ENCODE results near the gene TRAPPC10. TPM values are rescaled to one million over a fixed set of nuclear protein-coding genes. Genes with fewer than 3 reads are reported as not detected.

Gene TRAPPC10
- total and polyA plus RNA-seq, 9 of the 15 experiments (the other 6 are each of a cell fraction or from before 2014, with no cell fraction given) = 1.1 to 33.8 (median 24.3) TPM

DNA sequence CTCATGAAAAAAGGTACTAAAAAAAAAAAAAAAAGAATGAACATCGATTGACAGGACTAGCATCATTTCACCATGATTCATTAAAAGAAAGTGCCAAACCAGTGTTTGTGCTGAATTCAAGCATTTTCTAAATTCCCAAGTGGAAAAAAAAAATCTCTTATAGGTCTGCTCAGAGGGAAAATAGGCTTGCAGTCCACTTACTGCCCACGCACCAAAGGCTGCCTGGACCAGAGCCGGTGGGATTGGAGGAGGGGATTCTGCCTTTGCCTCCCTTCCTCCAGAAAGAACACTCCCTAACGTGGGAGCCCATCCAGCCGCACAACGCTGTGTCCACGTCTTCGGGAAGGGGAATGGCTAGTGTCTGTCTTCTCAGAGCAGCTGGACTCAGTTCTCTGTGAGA lies 5.5 kb upstream of the TRAPPC10 start:
- POLR2A ChIA-PET = interaction anchor here (1.0 kb wide), 1 partner anchor 13 kb away, joined by 3 read pairs; no protein-coding TSS in a partner anchor
- Histone ChIP-seq H3K27me3 (ENCODE audit: control insufficient read depth in 2 of 2, insufficient read depth in 2 of 2, low read length in 2 of 2) (0 out of 5 replicates have a peak, but pooled peaks cover 0 to 4% of the 10 kb centered on the region in 2 experiments), H3K36me3 (ENCODE audit: control insufficient read depth, insufficient read depth, low read length) (no peaks in the 10 kb centered on the region), H3K9me3 (replicated peaks; ENCODE audit: control insufficient read depth, insufficient read depth, low read depth, low read length) (no peaks in the 10 kb centered on the region), H3K9me1 (ENCODE audit: control insufficient read depth, insufficient read depth, low read length) (no peaks in the 10 kb centered on the region), H3K4me2 (ENCODE audit: insufficient read depth, low read length) (no peak overlapping the region), H3K79me2 (ENCODE audit: control insufficient read depth, insufficient read depth, low read length) (peaks cover 13% of the 10 kb centered on the region; the same call in 2 of the 3 replicates), H2AFZ (ENCODE audit: low read depth, low read length) (no peak overlapping the region), H3K27ac (ENCODE audit: extremely low read depth, low read depth, low read length) (no peak overlapping the region), H3K4me1 (replicated peaks in 1 of 2; ENCODE audit: control insufficient read depth in 2 of 2, insufficient read depth in 2 of 2, low read length in 2 of 2) (peaks cover 16 to 19% of the 10 kb centered on the region in 2 experiments), H3K9ac (ENCODE audit: insufficient read depth in 1 of 2, low read depth in 2 of 2, low read length in 2 of 2) (no peak overlapping the region), H3K4me3 (no peak overlapping the region), H4K20me1 (replicated peaks; ENCODE audit: control insufficient read depth, insufficient read depth, low read length) (no peaks in the 10 kb centered on the region)
- no peak for DNase-seq (ENCODE audit: extremely low read depth in 1 of 4, low spot score in 3 of 4)
- WGBS (ENCODE audit: insufficient coverage, low coverage, missing lambda C conversion rate) = 54% methylated on average over 8 of the region's 8 CpGs
- intact Hi-C loops (cut with micrococcal nuclease) = no loop called here
- ATAC-seq = no peak
- BruUV-seq (replicated peaks) = no TSS peak
- in situ Hi-C loops (cut with MboI) = no loop called here
- CTCF ChIA-PET (ENCODE audit: low intra/inter-chr PET ratio) = no interaction called here
- FAIRE-seq = no peak
- no peak for TF ChIP-seq SRSF9 (IDR thresholded peaks at IDR 0.05; ENCODE audit: borderline replicate concordance, low read depth, low read length)
- TF ChIP-seq, protein P1, sequence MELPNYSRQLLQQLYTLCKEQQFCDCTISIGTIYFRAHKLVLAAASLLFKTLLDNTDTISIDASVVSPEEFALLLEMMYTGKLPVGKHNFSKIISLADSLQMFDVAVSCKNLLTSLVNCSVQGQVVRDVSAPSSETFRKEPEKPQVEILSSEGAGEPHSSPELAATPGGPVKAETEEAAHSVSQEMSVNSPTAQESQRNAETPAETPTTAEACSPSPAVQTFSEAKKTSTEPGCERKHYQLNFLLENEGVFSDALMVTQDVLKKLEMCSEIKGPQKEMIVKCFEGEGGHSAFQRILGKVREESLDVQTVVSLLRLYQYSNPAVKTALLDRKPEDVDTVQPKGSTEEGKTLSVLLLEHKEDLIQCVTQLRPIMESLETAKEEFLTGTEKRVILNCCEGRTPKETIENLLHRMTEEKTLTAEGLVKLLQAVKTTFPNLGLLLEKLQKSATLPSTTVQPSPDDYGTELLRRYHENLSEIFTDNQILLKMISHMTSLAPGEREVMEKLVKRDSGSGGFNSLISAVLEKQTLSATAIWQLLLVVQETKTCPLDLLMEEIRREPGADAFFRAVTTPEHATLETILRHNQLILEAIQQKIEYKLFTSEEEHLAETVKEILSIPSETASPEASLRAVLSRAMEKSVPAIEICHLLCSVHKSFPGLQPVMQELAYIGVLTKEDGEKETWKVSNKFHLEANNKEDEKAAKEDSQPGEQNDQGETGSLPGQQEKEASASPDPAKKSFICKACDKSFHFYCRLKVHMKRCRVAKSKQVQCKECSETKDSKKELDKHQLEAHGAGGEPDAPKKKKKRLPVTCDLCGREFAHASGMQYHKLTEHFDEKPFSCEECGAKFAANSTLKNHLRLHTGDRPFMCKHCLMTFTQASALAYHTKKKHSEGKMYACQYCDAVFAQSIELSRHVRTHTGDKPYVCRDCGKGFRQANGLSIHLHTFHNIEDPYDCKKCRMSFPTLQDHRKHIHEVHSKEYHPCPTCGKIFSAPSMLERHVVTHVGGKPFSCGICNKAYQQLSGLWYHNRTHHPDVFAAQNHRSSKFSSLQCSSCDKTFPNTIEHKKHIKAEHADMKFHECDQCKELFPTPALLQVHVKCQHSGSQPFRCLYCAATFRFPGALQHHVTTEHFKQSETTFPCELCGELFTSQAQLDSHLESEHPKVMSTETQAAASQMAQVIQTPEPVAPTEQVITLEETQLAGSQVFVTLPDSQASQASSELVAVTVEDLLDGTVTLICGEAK (IDR thresholded peaks at IDR 0.05) = no peak
- TF ChIP-seq, protein P1 (CRISPR knock-in tag; IDR thresholded peaks at IDR 0.05) = no peak
- TF ChIP-seq, protein P2, sequence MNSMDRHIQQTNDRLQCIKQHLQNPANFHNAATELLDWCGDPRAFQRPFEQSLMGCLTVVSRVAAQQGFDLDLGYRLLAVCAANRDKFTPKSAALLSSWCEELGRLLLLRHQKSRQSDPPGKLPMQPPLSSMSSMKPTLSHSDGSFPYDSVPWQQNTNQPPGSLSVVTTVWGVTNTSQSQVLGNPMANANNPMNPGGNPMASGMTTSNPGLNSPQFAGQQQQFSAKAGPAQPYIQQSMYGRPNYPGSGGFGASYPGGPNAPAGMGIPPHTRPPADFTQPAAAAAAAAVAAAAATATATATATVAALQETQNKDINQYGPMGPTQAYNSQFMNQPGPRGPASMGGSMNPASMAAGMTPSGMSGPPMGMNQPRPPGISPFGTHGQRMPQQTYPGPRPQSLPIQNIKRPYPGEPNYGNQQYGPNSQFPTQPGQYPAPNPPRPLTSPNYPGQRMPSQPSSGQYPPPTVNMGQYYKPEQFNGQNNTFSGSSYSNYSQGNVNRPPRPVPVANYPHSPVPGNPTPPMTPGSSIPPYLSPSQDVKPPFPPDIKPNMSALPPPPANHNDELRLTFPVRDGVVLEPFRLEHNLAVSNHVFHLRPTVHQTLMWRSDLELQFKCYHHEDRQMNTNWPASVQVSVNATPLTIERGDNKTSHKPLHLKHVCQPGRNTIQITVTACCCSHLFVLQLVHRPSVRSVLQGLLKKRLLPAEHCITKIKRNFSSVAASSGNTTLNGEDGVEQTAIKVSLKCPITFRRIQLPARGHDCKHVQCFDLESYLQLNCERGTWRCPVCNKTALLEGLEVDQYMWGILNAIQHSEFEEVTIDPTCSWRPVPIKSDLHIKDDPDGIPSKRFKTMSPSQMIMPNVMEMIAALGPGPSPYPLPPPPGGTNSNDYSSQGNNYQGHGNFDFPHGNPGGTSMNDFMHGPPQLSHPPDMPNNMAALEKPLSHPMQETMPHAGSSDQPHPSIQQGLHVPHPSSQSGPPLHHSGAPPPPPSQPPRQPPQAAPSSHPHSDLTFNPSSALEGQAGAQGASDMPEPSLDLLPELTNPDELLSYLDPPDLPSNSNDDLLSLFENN (IDR thresholded peaks at IDR 0.05; ENCODE audit: low read depth in 2 of 2, low read length in 2 of 2) = no peak
- no peak for TF ChIP-seq ZNF785 (CRISPR knock-in tag; IDR thresholded peaks at IDR 0.05)
- TF ChIP-seq EHMT2 (IDR thresholded peaks at IDR 0.05) = no peak
- TF ChIP-seq ZBTB8A (IDR thresholded peaks at IDR 0.05; ENCODE audit: partially characterized antibody) = no peak
- TF ChIP-seq FOXP1 (CRISPR knock-in tag; IDR thresholded peaks at IDR 0.05) = no peak
- TF ChIP-seq NBN (IDR thresholded peaks at IDR 0.05; ENCODE audit: low read depth) = no peak
- no peak for TF ChIP-seq PHF20 (IDR thresholded peaks at IDR 0.05; ENCODE audit: partially characterized antibody)
- TF ChIP-seq SAFB (IDR thresholded peaks at IDR 0.05; ENCODE audit: borderline replicate concordance, low read depth, low read length) = no peak
- no peak for TF ChIP-seq RUNX1 (IDR thresholded peaks at IDR 0.05; ENCODE audit: low read depth)

Measured in K562 (cell line).